ENCODE results near the gene RBP5.

Gene RBP5

GRCh38 chr12:7091171-7091570 lies 37.5 kb downstream of the RBP5 start:
- DNase-seq (ENCODE audit: low read depth, low spot score) = no peak

GRCh38 chr12:7090222-7090998 lies 38.3 kb downstream of the RBP5 start:
- no peak for DNase-seq (ENCODE audit: low read depth, low spot score)
- no peak overlapping the region for H3K4me3 ChIP-seq (ENCODE audit: low read length)

More at GRCh38 chr12:7091171-7091570, 37.5 kb downstream of the RBP5 start:
- H3K4me3 ChIP-seq (ENCODE audit: low read length) = no peak overlapping the region

GRCh38 chr12:7089196-7089871 lies 39.4 kb downstream of the RBP5 start:
- DNase-seq (ENCODE audit: low read depth, low spot score) = no peak

GRCh38 chr12:7083125-7083524 lies 45.6 kb downstream of the RBP5 start:
- no peak overlapping the region for H3K4me3 ChIP-seq (ENCODE audit: low read length)

More at GRCh38 chr12:7089196-7089871, 39.4 kb downstream of the RBP5 start:
- H3K4me3 ChIP-seq (ENCODE audit: low read length) = no peak overlapping the region

GRCh38 chr12:7081037-7081436 lies 47.7 kb downstream of the RBP5 start:
- no peak for DNase-seq (ENCODE audit: low read depth, low spot score)
- H3K4me3 ChIP-seq (ENCODE audit: low read length) = no peak overlapping the region

More at GRCh38 chr12:7083125-7083524, 45.6 kb downstream of the RBP5 start:
- no peak for DNase-seq (ENCODE audit: low read depth, low spot score)

GRCh38 chr12:7079826-7080125 lies 48.9 kb downstream of the RBP5 start:
- no peak for DNase-seq (ENCODE audit: low read depth, low spot score)

GRCh38 chr12:7078163-7078562 lies 50.5 kb downstream of the RBP5 start:
- DNase-seq (ENCODE audit: low read depth, low spot score) = no peak
- no peak overlapping the region for H3K4me3 ChIP-seq (ENCODE audit: low read length)

More at GRCh38 chr12:7079826-7080125, 48.9 kb downstream of the RBP5 start:
- no peak overlapping the region for H3K4me3 ChIP-seq (ENCODE audit: low read length)

GRCh38 chr12:7076493-7076892 lies 52.2 kb downstream of the RBP5 start:
- DNase-seq (ENCODE audit: low read depth, low spot score) = no peak
- no peak overlapping the region for H3K4me3 ChIP-seq (ENCODE audit: low read length)

GRCh38 chr12:7075939-7076338 lies 52.8 kb downstream of the RBP5 start:
- no peak for DNase-seq (ENCODE audit: low read depth, low spot score)
- no peak overlapping the region for H3K4me3 ChIP-seq (ENCODE audit: low read length)

GRCh38 chr12:7075518-7075917 lies 53.2 kb downstream of the RBP5 start:
- no peak overlapping the region for H3K4me3 ChIP-seq (ENCODE audit: low read length)
- no peak for DNase-seq (ENCODE audit: low read depth, low spot score)

GRCh38 chr12:7073946-7074345 lies 54.7 kb downstream of the RBP5 start:
- no peak for DNase-seq (ENCODE audit: low read depth, low spot score)
- no peak overlapping the region for H3K4me3 ChIP-seq (ENCODE audit: low read length)

All from Jurkat, Clone E6-1 (cell line).